ENCODE measurements around the gene CDC25A.

CDC25A gene

DNA sequence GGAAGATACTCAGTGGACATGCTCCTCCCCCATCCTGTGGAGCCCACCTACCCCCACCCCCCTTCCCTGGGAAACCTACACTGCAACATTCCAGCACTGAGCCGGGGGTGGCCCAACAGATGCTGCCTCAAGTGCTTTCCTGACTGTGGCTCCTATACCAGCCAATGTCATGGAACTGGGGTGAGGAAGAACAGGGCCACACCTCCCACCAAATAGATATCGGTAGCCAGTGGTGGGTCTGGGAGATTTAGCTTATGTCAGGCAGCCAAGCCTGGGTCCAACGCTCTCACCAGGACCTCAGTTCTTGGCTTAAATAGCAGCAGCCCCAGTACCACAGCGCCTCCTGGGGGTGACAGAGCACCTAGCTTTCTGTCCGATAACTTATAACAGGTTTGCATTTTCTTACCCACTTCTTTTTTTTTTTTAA lies 30.3 kb downstream of the CDC25A start:
- no peak overlapping the region for H3K27ac ChIP-seq
- no peak for DNase-seq (ENCODE audit: low read depth, low spot score)
- peaks cover 10% of the 10 kb centered on the region; the same call in 1 of the 2 replicates for H3K36me3 ChIP-seq (ENCODE audit: insufficient read depth, low read length)
- TF ChIP-seq POLR2AphosphoS5 (IDR thresholded peaks at IDR 0.05; ENCODE audit: borderline replicate concordance, low read depth, low read length) (no peak), FOXP2 (optimal IDR thresholded peaks at IDR 0.05; ENCODE audit: control extremely low read depth, extremely low read length, insufficient read depth) (no peak), EZH2 (IDR thresholded peaks at IDR 0.05) (no peak)
- no peak overlapping the region for H3K4me3 ChIP-seq
- H3K9ac ChIP-seq (ENCODE audit: insufficient read length): no peak overlapping the region
- H3K9me3 ChIP-seq (ENCODE audit: low read depth, low read length): no peaks in the 10 kb centered on the region

- Histone ChIP-seq H3K9me3 (ENCODE audit: low read depth, low read length) (no peaks in the 10 kb centered on the region), H3K9ac (ENCODE audit: insufficient read length) (no peak overlapping the region), H3K36me3 (ENCODE audit: insufficient read depth, low read length) (peaks cover 10% of the 10 kb centered on the region; the same call in 1 of the 2 replicates), H3K27ac (no peak overlapping the region), H3K4me3 (no peak overlapping the region)
- TF ChIP-seq EZH2 (IDR thresholded peaks at IDR 0.05) (no peak), POLR2AphosphoS5 (IDR thresholded peaks at IDR 0.05; ENCODE audit: borderline replicate concordance, low read depth, low read length) (no peak), FOXP2 (optimal IDR thresholded peaks at IDR 0.05; ENCODE audit: control extremely low read depth, extremely low read length, insufficient read depth) (no peak)
- no peak for DNase-seq (ENCODE audit: low read depth, low spot score)
Observed at GRCh38 chr3:48157202-48157840, 30.9 kb downstream of the CDC25A start.

DNA sequence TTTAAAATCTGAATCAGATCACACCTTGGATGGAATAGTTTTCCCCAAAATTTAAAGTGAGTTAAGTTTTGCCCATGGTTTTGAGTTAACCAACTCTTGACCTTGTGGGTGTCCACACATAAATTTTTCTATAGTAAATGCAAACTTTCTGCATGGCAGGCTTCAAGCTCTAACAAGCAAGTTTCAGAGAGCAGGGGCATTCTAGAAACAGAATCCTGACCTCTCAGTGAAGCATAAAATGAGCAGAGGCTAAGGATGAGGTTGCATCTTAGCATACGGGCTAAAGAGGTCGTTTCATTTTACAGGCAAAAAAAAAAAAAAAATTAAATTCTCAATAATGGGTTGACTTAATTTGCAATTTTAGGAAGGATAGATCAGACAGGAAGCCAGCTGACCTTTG lies 32.1 kb downstream of the CDC25A start:
- no peak overlapping the region for H3K9ac ChIP-seq (ENCODE audit: insufficient read length)
- TF ChIP-seq FOXP2 (optimal IDR thresholded peaks at IDR 0.05; ENCODE audit: control extremely low read depth, extremely low read length, insufficient read depth) (no peak), EZH2 (IDR thresholded peaks at IDR 0.05) (no peak)
- DNase-seq (ENCODE audit: low read depth, low spot score): no peak
- H3K4me3 ChIP-seq: no peak overlapping the region
- no peaks in the 10 kb centered on the region for H3K9me3 ChIP-seq (ENCODE audit: low read depth, low read length)
- peaks cover 6% of the 10 kb centered on the region; the same call in 1 of the 2 replicates for H3K36me3 ChIP-seq (ENCODE audit: insufficient read depth, low read length)
- no peak overlapping the region for H3K27ac ChIP-seq

DNA sequence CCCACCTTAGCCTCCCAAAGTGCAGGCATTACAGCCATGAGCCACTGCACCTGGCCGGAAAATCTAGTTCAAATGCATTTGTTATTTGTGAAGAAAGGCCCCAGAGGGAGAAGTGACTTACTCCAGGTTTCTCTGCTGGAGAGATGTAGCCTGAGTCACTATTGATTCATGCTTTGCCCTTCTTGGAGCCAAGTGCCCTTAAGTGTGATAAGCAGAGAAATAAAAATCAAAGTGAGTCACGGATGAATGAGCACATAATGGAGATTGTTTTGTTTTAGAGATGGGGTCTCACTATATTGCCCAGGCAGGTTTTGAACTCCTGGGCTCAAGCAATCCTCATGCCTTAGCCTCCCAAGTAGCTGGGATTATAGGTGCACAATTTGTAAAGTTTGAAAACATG lies 33.1 kb downstream of the CDC25A start:
- Histone ChIP-seq H3K36me3 (ENCODE audit: insufficient read depth, low read length) (peaks cover 6% of the 10 kb centered on the region; the same call in 1 of the 2 replicates), H3K4me3 (no peak overlapping the region), H3K9ac (ENCODE audit: insufficient read length) (no peak overlapping the region), H3K9me3 (ENCODE audit: low read depth, low read length) (no peaks in the 10 kb centered on the region), H3K27ac (no peak overlapping the region)
- DNase-seq (ENCODE audit: low read depth, low spot score): no peak
- TF ChIP-seq EZH2 (IDR thresholded peaks at IDR 0.05) (no peak), POLR2AphosphoS5 (IDR thresholded peaks at IDR 0.05; ENCODE audit: borderline replicate concordance, low read depth, low read length) (no peak), FOXP2 (optimal IDR thresholded peaks at IDR 0.05; ENCODE audit: control extremely low read depth, extremely low read length, insufficient read depth) (no peak)

- no peak for DNase-seq (ENCODE audit: low read depth, low spot score)
- H3K27ac ChIP-seq: no peak overlapping the region
- no peak overlapping the region for H3K9ac ChIP-seq (ENCODE audit: insufficient read length)
- no peaks in the 10 kb centered on the region for H3K36me3 ChIP-seq (ENCODE audit: insufficient read depth, low read length)
- no peaks in the 10 kb centered on the region for H3K9me3 ChIP-seq (ENCODE audit: low read depth, low read length)
- TF ChIP-seq POLR2AphosphoS5 (IDR thresholded peaks at IDR 0.05; ENCODE audit: borderline replicate concordance, low read depth, low read length) (no peak), FOXP2 (optimal IDR thresholded peaks at IDR 0.05; ENCODE audit: control extremely low read depth, extremely low read length, insufficient read depth) (no peak), EZH2 (IDR thresholded peaks at IDR 0.05) (no peak)
- no peak overlapping the region for H3K4me3 ChIP-seq
Observed at GRCh38 chr3:48151807-48152427, 36.3 kb downstream of the CDC25A start.

DNA sequence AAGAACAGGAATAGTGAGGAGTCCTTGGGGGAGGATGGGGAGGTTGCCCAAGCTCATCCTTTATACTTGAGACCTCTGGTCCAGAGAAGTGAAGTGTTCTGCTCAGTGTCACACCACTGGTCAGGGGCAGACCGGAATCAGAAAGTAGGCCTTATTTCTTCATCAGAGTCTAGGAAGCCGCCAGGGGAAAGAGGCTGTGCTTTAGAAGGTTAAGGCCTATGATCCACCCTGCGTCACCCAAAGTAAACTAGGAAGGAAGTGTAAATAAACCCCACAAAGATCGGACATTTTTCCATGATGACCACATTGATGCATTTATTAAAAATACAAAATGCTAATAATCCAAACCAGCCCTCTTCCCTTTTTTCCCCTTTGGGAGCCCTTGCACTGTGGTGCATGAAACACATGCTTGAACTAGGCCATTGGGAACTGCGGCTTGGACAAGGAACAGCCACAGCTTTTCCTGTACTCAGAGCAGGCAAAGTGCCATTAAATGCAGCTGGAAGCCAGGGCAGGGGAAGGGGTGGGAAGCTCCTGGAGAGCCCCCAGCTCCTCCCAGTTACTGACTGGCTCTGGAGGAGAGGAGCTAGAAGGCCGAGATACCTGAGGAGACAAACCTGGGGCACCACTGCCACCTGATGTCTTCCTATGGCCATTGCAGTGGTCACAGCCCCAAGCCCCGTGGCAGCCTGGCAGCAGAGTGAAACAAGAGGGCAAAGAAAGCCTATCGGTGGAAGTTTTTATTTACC lies 37.0 kb downstream of the CDC25A start:
- DNase-seq (ENCODE audit: low read depth, low spot score): no peak
- Histone ChIP-seq H3K36me3 (ENCODE audit: insufficient read depth, low read length) (no peaks in the 10 kb centered on the region), H3K27ac (no peak overlapping the region), H3K9me3 (ENCODE audit: low read depth, low read length) (no peaks in the 10 kb centered on the region), H3K4me3 (no peak overlapping the region), H3K9ac (ENCODE audit: insufficient read length) (no peak overlapping the region)
- TF ChIP-seq EZH2 (IDR thresholded peaks at IDR 0.05): no peak
- no peak for TF ChIP-seq POLR2AphosphoS5 (IDR thresholded peaks at IDR 0.05; ENCODE audit: borderline replicate concordance, low read depth, low read length)
- no peak for TF ChIP-seq FOXP2 (optimal IDR thresholded peaks at IDR 0.05; ENCODE audit: control extremely low read depth, extremely low read length, insufficient read depth)

DNA sequence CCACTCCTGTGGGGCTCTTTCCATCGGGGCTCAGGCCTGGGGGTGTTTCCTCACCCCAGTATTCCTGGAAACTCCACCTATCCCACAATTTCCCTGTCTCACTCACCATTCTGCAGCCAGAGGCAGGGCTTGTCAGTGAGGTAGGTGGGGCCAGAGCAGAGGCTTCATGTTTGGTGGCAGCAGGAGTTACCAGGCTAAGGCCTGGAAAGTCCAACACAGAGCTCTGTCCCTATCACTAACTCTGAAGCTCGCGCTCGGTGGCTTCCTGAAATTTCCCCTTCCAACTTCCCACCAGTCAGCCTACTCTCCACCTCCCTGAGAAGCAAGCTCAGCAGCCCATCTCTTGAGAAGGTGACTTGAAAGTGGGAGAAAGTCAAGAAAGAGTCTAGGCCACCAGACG lies 44.2 kb downstream of the CDC25A start:
- TF ChIP-seq POLR2AphosphoS5 (IDR thresholded peaks at IDR 0.05; ENCODE audit: borderline replicate concordance, low read depth, low read length): no peak
- no peak for TF ChIP-seq EZH2 (IDR thresholded peaks at IDR 0.05)
- TF ChIP-seq FOXP2 (optimal IDR thresholded peaks at IDR 0.05; ENCODE audit: control extremely low read depth, extremely low read length, insufficient read depth): no peak
- H3K36me3 ChIP-seq (ENCODE audit: insufficient read depth, low read length): no peaks in the 10 kb centered on the region
- no peak overlapping the region for H3K4me3 ChIP-seq
- H3K9me3 ChIP-seq (ENCODE audit: low read depth, low read length): no peaks in the 10 kb centered on the region
- H3K9ac ChIP-seq (ENCODE audit: insufficient read length): no peak overlapping the region
- no peak for DNase-seq (ENCODE audit: low read depth, low spot score)
- H3K27ac ChIP-seq: no peak overlapping the region

- Histone ChIP-seq H3K9me3 (ENCODE audit: low read depth, low read length) (no peaks in the 10 kb centered on the region), H3K27ac (no peak overlapping the region), H3K4me3 (no peak overlapping the region), H3K9ac (ENCODE audit: insufficient read length) (no peak overlapping the region), H3K36me3 (ENCODE audit: insufficient read depth, low read length) (no peaks in the 10 kb centered on the region)
- no peak for TF ChIP-seq FOXP2 (optimal IDR thresholded peaks at IDR 0.05; ENCODE audit: control extremely low read depth, extremely low read length, insufficient read depth)
- TF ChIP-seq EZH2 (IDR thresholded peaks at IDR 0.05): no peak
- TF ChIP-seq POLR2AphosphoS5 (IDR thresholded peaks at IDR 0.05; ENCODE audit: borderline replicate concordance, low read depth, low read length): no peak
- DNase-seq (ENCODE audit: low read depth, low spot score): no peak
Observed at GRCh38 chr3:48143567-48143966, 44.6 kb downstream of the CDC25A start.
